ENCODE measurements around the gene ANKMY2.

Gene ANKMY2

DNA sequence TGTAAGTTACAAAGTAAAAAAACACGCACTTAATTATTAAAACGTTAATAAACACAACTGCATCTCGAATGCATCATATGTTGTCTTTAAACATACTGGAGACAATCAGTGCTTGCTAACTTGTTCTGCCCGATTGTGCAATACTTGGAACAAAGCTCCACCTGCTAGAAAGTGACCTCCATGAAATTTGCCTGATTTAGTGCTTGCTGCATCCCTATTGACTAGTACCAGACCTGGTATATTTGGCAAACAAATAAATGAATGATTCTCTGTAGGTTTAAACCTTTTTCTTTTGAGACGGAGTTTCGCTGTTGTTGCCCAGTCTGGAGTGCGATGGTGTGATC, 6.7 kb upstream of the ANKMY2 start:
- Histone ChIP-seq H3K79me2 (ENCODE audit: insufficient read depth, low read length) (peaks cover 97% of the 10 kb centered on the region), H3K4me2 (ENCODE audit: low read depth, low read length, poor library complexity, severe bottlenecking) (peak overlapping the region; percentile 82), H3K9me2 (replicated peaks; ENCODE audit: low read depth, low read length) (no peaks in the 10 kb centered on the region), H2AFZ (ENCODE audit: low read length) (no peak overlapping the region), H3K4me3 (ENCODE audit: low read length, poor library complexity, severe bottlenecking) (peak overlapping the region; percentile 84), H3K4me1 (ENCODE audit: insufficient read depth, low read length, poor library complexity, severe bottlenecking) (peaks cover 80% of the 10 kb centered on the region), H3K9me3 (ENCODE audit: insufficient read depth, low read depth, low read length) (no peaks in the 10 kb centered on the region), H3K36me3 (ENCODE audit: insufficient read depth, low read length) (no peaks in the 10 kb centered on the region), H3K9ac (ENCODE audit: low read depth, low read length, poor library complexity, severe bottlenecking) (no peak overlapping the region), H4K20me1 (ENCODE audit: insufficient read depth, low read length, poor library complexity, severe bottlenecking) (peaks cover 89% of the 10 kb centered on the region), H3F3A (ENCODE audit: low read depth) (no peaks in the 10 kb centered on the region), H3K27me3 (ENCODE audit: insufficient read depth, low read length, poor library complexity, severe bottlenecking) (no peaks in the 10 kb centered on the region)
- TF ChIP-seq, protein P1, sequence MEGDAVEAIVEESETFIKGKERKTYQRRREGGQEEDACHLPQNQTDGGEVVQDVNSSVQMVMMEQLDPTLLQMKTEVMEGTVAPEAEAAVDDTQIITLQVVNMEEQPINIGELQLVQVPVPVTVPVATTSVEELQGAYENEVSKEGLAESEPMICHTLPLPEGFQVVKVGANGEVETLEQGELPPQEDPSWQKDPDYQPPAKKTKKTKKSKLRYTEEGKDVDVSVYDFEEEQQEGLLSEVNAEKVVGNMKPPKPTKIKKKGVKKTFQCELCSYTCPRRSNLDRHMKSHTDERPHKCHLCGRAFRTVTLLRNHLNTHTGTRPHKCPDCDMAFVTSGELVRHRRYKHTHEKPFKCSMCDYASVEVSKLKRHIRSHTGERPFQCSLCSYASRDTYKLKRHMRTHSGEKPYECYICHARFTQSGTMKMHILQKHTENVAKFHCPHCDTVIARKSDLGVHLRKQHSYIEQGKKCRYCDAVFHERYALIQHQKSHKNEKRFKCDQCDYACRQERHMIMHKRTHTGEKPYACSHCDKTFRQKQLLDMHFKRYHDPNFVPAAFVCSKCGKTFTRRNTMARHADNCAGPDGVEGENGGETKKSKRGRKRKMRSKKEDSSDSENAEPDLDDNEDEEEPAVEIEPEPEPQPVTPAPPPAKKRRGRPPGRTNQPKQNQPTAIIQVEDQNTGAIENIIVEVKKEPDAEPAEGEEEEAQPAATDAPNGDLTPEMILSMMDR (conservative IDR thresholded peaks at IDR 0.05; ENCODE audit: low read length), result no peak
- TF ChIP-seq EZH2phosphoT487 (IDR thresholded peaks at IDR 0.05; ENCODE audit: borderline replicate concordance), result no peak

GRCh38 chr7:16651396-16652239, 6.1 kb upstream of the ANKMY2 start:
- Histone ChIP-seq H3K9ac (ENCODE audit: low read depth, low read length, poor library complexity, severe bottlenecking) (no peak overlapping the region), H3K9me2 (replicated peaks; ENCODE audit: low read depth, low read length) (no peaks in the 10 kb centered on the region), H3K4me3 (ENCODE audit: low read length, poor library complexity, severe bottlenecking) (peak overlapping the region; percentile 84), H2AFZ (ENCODE audit: low read length) (no peak overlapping the region), H3K4me2 (ENCODE audit: low read depth, low read length, poor library complexity, severe bottlenecking) (peak overlapping the region; percentile 82), H3K36me3 (ENCODE audit: insufficient read depth, low read length) (no peaks in the 10 kb centered on the region), H3K27me3 (ENCODE audit: insufficient read depth, low read length, poor library complexity, severe bottlenecking) (no peaks in the 10 kb centered on the region), H4K20me1 (ENCODE audit: insufficient read depth, low read length, poor library complexity, severe bottlenecking) (peaks cover 87% of the 10 kb centered on the region), H3K79me2 (ENCODE audit: insufficient read depth, low read length) (peaks cover 97% of the 10 kb centered on the region), H3K9me3 (ENCODE audit: insufficient read depth, low read depth, low read length) (no peaks in the 10 kb centered on the region), H3F3A (ENCODE audit: low read depth) (no peaks in the 10 kb centered on the region), H3K4me1 (ENCODE audit: insufficient read depth, low read length, poor library complexity, severe bottlenecking) (peaks cover 80% of the 10 kb centered on the region)
- no peak for TF ChIP-seq EZH2phosphoT487 (IDR thresholded peaks at IDR 0.05; ENCODE audit: borderline replicate concordance)
- TF ChIP-seq, protein P1 (conservative IDR thresholded peaks at IDR 0.05; ENCODE audit: low read length), result no peak

- peak overlapping the region; percentile 84 for H3K4me3 ChIP-seq (ENCODE audit: low read length, poor library complexity, severe bottlenecking)
- peak overlapping the region; percentile 82 for H3K4me2 ChIP-seq (ENCODE audit: low read depth, low read length, poor library complexity, severe bottlenecking)
- peaks cover 77% of the 10 kb centered on the region for H4K20me1 ChIP-seq (ENCODE audit: insufficient read depth, low read length, poor library complexity, severe bottlenecking)
- peak overlapping the region; percentile 25 for H3K9ac ChIP-seq (ENCODE audit: low read depth, low read length, poor library complexity, severe bottlenecking)
- H3K36me3 ChIP-seq (ENCODE audit: insufficient read depth, low read length), result no peaks in the 10 kb centered on the region
- H3K9me3 ChIP-seq (ENCODE audit: insufficient read depth, low read depth, low read length), result no peaks in the 10 kb centered on the region
- no peaks in the 10 kb centered on the region for H3F3A ChIP-seq (ENCODE audit: low read depth)
- H3K27me3 ChIP-seq (ENCODE audit: insufficient read depth, low read length, poor library complexity, severe bottlenecking), result no peaks in the 10 kb centered on the region
- H3K9me2 ChIP-seq (replicated peaks; ENCODE audit: low read depth, low read length), result no peaks in the 10 kb centered on the region
- no peak for TF ChIP-seq EZH2phosphoT487 (IDR thresholded peaks at IDR 0.05; ENCODE audit: borderline replicate concordance)
- TF ChIP-seq, protein P1 (conservative IDR thresholded peaks at IDR 0.05; ENCODE audit: low read length), result no peak
- peaks cover 69% of the 10 kb centered on the region for H3K4me1 ChIP-seq (ENCODE audit: insufficient read depth, low read length, poor library complexity, severe bottlenecking)
- peaks cover 86% of the 10 kb centered on the region for H3K79me2 ChIP-seq (ENCODE audit: insufficient read depth, low read length)
- H2AFZ ChIP-seq (ENCODE audit: low read length), result no peak overlapping the region
Measured at GRCh38 chr7:16650266-16650665, 4.7 kb upstream of the ANKMY2 start.
